ENCODE measurements around the gene SLC13A5.
"Not testable (repeated sequence)": the region's sequence is repeated elsewhere in the genome, so short reads cannot be mapped to it uniquely, and the experiment has no call there.

Gene SLC13A5

DNA sequence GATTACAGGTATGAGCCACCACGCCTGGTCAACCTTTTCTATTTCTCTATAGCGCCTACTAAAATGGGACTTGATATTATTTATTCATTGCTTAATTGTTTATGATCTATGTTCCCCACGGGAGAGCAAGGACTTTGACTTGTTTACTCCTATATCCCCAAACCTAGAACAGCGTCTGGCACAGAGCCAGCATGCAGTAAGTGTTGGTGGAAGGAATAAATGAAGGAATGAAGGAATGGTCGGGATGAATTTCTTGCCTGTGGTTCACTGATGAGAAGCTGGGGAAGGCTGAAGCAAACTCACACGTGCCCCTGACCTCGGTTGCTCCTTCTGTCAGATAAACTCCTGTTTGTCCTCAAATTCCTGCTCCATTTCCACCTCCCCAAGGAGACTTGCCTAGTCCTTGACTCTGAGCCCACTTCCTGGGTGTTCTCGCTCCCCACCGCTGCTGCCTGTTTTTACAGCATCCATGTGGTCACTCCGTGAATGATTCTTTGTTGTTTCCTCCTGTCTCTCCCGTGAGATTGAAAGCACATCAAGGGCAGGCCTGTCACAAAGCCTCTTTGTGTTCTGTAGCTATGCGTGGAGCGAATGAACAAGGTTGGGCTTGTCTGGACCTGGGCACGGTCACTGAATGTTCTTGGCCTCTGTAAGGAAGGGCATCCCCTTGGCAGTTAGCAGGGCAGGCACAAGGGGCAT, 44.3 kb downstream of the SLC13A5 start:
- Histone ChIP-seq H3K9me3 (ENCODE audit: control insufficient read depth in 2 of 2, low read length in 2 of 2) (no peaks in the 10 kb centered on the region), H3K9ac (ENCODE audit: low read depth in 1 of 2, low read length in 2 of 2) (no peak overlapping the region), H3K27ac (ENCODE audit: low read depth in 2 of 2, low read length in 2 of 2) (no peak overlapping the region), H3K4me1 (ENCODE audit: control insufficient read depth in 2 of 2, insufficient read depth in 2 of 2, low read length in 2 of 2) (peaks cover 2 to 3% of the 10 kb centered on the region in 2 donors), H3K36me3 (ENCODE audit: control insufficient read depth in 2 of 2, insufficient read depth in 2 of 2, low read length in 2 of 2) (no peaks in the 10 kb centered on the region), H3K27me3 (ENCODE audit: control insufficient read depth in 2 of 2, insufficient read depth in 2 of 2, low read length in 2 of 2) (no peaks in the 10 kb centered on the region), H3K4me3 (ENCODE audit: low read length in 2 of 2) (no peak overlapping the region)

DNA sequence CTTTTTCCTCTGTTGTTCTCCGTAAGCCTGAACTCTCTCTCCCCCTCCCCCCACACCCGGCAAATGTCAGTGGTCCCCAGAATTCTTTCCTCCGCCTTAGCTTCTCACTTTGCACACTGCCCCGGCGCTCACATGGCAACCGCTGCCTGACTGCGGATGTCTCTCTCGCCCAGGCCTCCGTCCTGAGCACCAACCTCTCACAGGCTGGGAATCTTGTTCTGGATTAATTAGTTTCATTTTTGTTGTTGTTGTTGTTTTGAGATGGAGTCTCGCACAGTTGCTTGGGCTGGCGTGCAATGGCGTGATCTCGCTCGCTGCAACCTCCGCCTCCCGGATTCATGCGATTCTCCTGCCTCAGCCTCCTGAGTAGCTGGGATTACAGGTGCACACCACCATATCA, 45.0 kb downstream of the SLC13A5 start:
- H3K4me1 ChIP-seq (ENCODE audit: control insufficient read depth in 2 of 2, insufficient read depth in 2 of 2, low read length in 2 of 2) = peaks cover 2 to 3% of the 10 kb centered on the region in 2 donors
- no peak overlapping the region for H3K27ac ChIP-seq (ENCODE audit: low read depth in 2 of 2, low read length in 2 of 2)
- no peaks in the 10 kb centered on the region for H3K36me3 ChIP-seq (ENCODE audit: control insufficient read depth in 2 of 2, insufficient read depth in 2 of 2, low read length in 2 of 2)
- no peaks in the 10 kb centered on the region for H3K9me3 ChIP-seq (ENCODE audit: control insufficient read depth in 2 of 2, low read length in 2 of 2)
- no peak overlapping the region for H3K9ac ChIP-seq (ENCODE audit: low read depth in 1 of 2, low read length in 2 of 2)
- H3K27me3 ChIP-seq (ENCODE audit: control insufficient read depth in 2 of 2, insufficient read depth in 2 of 2, low read length in 2 of 2) = no peaks in the 10 kb centered on the region
- no peak overlapping the region for H3K4me3 ChIP-seq (ENCODE audit: low read length in 2 of 2)

DNA sequence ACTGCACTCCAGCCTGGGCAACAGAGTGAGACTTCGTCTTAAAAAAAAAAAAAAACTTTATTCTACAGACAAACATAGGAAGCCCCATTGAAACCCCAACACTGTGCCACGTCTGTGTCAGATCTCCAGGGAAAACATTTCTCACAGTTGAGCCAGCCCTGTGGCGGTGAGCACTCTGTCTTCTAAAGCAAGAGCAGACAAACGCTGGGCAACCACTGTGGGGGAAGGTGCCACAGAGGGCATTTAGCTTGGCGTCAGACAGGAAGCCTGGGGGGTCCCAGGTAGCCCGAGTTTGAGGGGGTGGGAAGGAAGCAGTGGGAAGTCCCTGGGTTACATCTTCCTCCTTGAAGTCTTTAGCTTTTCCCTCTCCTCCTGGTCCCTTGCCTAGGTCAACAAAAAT, 45.7 kb downstream of the SLC13A5 start:
- H3K4me3 ChIP-seq (ENCODE audit: low read length in 2 of 2) = no peak overlapping the region
- H3K27me3 ChIP-seq (ENCODE audit: control insufficient read depth in 2 of 2, insufficient read depth in 2 of 2, low read length in 2 of 2) = no peaks in the 10 kb centered on the region
- no peak overlapping the region for H3K27ac ChIP-seq (ENCODE audit: low read depth in 2 of 2, low read length in 2 of 2)
- H3K9me3 ChIP-seq (ENCODE audit: control insufficient read depth in 2 of 2, low read length in 2 of 2) = no peaks in the 10 kb centered on the region
- H3K9ac ChIP-seq (ENCODE audit: low read depth in 1 of 2, low read length in 2 of 2) = no peak overlapping the region
- peaks cover 2 to 3% of the 10 kb centered on the region in 2 donors for H3K4me1 ChIP-seq (ENCODE audit: control insufficient read depth in 2 of 2, insufficient read depth in 2 of 2, low read length in 2 of 2)
- no peaks in the 10 kb centered on the region for H3K36me3 ChIP-seq (ENCODE audit: control insufficient read depth in 2 of 2, insufficient read depth in 2 of 2, low read length in 2 of 2)

DNA sequence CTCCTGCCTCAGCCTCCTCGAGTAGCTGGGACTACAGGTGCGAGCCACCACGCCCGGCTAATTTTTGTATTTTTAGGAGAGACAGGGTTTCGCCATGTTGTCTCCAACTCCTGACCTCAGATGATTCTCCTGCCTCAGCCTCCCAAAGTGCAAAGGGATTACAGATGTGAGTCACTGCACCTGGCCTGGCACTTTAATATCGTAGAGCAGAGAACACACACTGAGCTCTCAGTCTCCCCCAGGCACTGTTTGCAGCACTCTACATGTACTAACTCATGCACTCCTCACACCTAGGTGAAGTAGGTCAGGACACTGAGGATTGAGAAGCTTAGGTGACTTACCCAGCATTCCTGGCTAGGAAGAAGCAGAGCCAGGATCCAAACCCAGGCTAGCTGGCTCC, 46.6 kb downstream of the SLC13A5 start:
- no peak overlapping the region for H3K4me3 ChIP-seq (ENCODE audit: low read length in 2 of 2)
- H3K9me3 ChIP-seq (ENCODE audit: control insufficient read depth in 2 of 2, low read length in 2 of 2) = no peaks in the 10 kb centered on the region
- H3K4me1 ChIP-seq (ENCODE audit: control insufficient read depth in 2 of 2, insufficient read depth in 2 of 2, low read length in 2 of 2) = peaks cover 2 to 3% of the 10 kb centered on the region in 2 donors
- no peaks in the 10 kb centered on the region for H3K36me3 ChIP-seq (ENCODE audit: control insufficient read depth in 2 of 2, insufficient read depth in 2 of 2, low read length in 2 of 2)
- no peak overlapping the region for H3K9ac ChIP-seq (ENCODE audit: low read depth in 1 of 2, low read length in 2 of 2)
- H3K27ac ChIP-seq (ENCODE audit: low read depth in 2 of 2, low read length in 2 of 2) = no peak overlapping the region
- no peaks in the 10 kb centered on the region for H3K27me3 ChIP-seq (ENCODE audit: control insufficient read depth in 2 of 2, insufficient read depth in 2 of 2, low read length in 2 of 2)

DNA sequence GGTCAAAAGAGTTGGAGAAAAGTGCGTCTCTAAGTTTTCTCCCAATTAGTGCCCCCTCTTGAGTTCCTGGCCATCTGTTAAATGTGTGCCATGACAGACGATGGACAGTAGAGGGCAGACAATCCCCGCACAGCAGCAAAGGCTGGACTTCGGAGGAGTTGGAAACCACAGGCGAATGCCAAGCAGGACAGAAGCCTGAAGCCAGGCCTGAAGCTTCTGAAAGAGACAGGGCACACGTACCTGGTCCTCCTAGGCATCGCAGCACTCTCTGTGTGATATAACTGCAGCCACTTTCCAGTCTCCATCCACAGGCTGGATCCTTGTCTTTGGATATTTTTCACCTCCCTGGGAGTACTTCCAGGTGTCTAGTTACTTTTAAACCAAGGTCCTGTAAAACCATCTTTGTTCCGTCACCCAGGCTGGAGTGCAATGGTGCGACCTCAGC, 47.1 kb downstream of the SLC13A5 start:
- H3K36me3 ChIP-seq (ENCODE audit: control insufficient read depth in 2 of 2, insufficient read depth in 2 of 2, low read length in 2 of 2) = no peaks in the 10 kb centered on the region
- H3K27ac ChIP-seq (ENCODE audit: low read depth in 2 of 2, low read length in 2 of 2) = no peak overlapping the region
- H3K4me1 ChIP-seq (ENCODE audit: control insufficient read depth in 2 of 2, insufficient read depth in 2 of 2, low read length in 2 of 2) = peaks cover 2 to 3% of the 10 kb centered on the region in 2 donors
- no peak overlapping the region for H3K4me3 ChIP-seq (ENCODE audit: low read length in 2 of 2)
- H3K27me3 ChIP-seq (ENCODE audit: control insufficient read depth in 2 of 2, insufficient read depth in 2 of 2, low read length in 2 of 2) = no peaks in the 10 kb centered on the region
- H3K9ac ChIP-seq (ENCODE audit: low read depth in 1 of 2, low read length in 2 of 2) = no peak overlapping the region
- H3K9me3 ChIP-seq (ENCODE audit: control insufficient read depth in 2 of 2, low read length in 2 of 2) = no peaks in the 10 kb centered on the region

DNA sequence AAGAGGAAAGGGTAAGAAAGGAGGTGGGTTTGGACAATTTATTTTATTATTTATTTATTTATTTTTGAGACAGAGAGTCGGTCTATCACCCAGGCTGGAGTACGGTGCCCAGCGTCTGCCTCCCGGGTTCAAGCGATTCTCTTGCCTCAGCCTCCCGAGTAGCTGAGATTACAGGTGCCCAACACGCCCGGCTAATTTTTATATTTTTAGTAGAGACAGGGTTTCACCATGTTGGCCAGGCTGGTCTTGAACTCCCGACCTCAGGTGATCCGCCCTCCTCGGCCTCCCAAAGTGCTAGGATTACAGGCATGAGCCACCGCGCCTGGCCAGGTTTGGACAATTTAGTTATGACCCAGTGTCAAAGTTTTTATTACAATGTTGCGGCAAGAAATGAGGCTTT, 50.0 kb downstream of the SLC13A5 start:
- not testable (repeated sequence) for H3K27me3 ChIP-seq (ENCODE audit: control insufficient read depth in 2 of 2, insufficient read depth in 2 of 2, low read length in 2 of 2); H3K36me3 ChIP-seq (ENCODE audit: control insufficient read depth in 2 of 2, insufficient read depth in 2 of 2, low read length in 2 of 2); H3K9me3 ChIP-seq (ENCODE audit: control insufficient read depth in 2 of 2, low read length in 2 of 2); H3K4me3 ChIP-seq (ENCODE audit: low read length in 2 of 2); H3K4me1 ChIP-seq (ENCODE audit: control insufficient read depth in 2 of 2, insufficient read depth in 2 of 2, low read length in 2 of 2); H3K27ac ChIP-seq (ENCODE audit: low read depth in 2 of 2, low read length in 2 of 2); H3K9ac ChIP-seq (ENCODE audit: low read depth in 1 of 2, low read length in 2 of 2)

DNA sequence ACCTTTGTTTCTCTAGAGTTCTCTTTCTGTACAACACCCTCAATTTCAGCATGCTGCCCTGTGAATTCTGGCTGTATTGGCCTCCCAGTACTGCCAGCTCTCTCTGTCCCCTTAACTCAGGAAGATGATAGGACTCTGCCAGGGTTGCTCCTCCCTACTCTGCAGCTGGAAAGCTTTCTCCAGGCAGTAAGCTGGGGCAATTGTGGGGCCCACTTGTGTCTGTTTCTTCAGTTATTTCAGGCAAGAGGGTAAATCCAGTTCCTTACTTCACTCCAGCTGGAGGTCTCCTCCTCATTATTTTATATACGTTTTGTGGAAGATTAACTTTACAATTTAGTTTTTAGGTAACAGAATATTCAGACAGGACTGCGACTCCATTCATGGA, 51.7 kb downstream of the SLC13A5 start:
- no peak overlapping the region for H3K27ac ChIP-seq (ENCODE audit: low read depth in 2 of 2, low read length in 2 of 2)
- H3K4me3 ChIP-seq (ENCODE audit: low read length in 2 of 2) = no peak overlapping the region
- H3K27me3 ChIP-seq (ENCODE audit: control insufficient read depth in 2 of 2, insufficient read depth in 2 of 2, low read length in 2 of 2) = no peaks in the 10 kb centered on the region

DNA sequence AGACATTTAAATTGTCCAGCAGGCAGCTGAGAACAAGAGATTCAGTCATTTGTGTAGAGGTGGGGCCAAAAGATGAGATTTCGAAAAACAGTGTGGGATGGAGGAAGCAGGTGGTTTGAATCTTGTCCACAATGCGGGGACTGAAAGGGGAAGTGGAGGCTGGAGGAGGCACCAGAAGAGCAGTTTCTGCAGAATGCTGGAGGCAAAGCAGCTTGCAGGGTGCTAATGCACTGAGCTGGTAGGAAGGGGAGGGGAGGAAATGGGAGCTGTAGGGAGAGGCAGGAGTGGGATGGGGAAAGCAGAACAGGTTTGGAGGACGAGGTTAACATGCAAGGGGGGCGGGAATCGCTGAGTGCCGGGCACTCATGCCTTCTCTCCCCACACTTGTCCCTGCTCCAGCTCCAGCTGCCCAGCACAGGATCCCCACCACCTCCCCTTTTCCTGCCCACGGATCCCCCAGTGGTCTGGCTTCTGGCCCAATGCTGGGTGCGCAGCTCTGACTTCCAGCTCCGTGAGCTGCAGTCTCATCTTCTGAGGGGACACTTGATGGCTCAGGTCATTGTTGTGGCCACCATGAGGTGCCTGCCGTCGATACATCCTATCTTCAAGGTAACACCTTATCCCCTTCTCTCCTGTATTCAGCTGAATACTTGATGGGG, 52.2 kb downstream of the SLC13A5 start:
- Histone ChIP-seq H3K4me3 (ENCODE audit: low read length in 2 of 2) (no peak overlapping the region), H3K27ac (ENCODE audit: low read depth in 2 of 2, low read length in 2 of 2) (no peak overlapping the region), H3K9me3 (ENCODE audit: control insufficient read depth in 2 of 2, low read length in 2 of 2) (no peaks in the 10 kb centered on the region), H3K9ac (ENCODE audit: low read depth in 1 of 2, low read length in 2 of 2) (no peak overlapping the region), H3K27me3 (ENCODE audit: control insufficient read depth in 2 of 2, insufficient read depth in 2 of 2, low read length in 2 of 2) (no peaks in the 10 kb centered on the region), H3K4me1 (ENCODE audit: control insufficient read depth in 2 of 2, insufficient read depth in 2 of 2, low read length in 2 of 2) (no peaks in the 10 kb centered on the region), H3K36me3 (ENCODE audit: control insufficient read depth in 2 of 2, insufficient read depth in 2 of 2, low read length in 2 of 2) (no peaks in the 10 kb centered on the region)

More for the DNA sequence above, 51.7 kb downstream of the SLC13A5 start:
- no peak overlapping the region for H3K9ac ChIP-seq (ENCODE audit: low read depth in 1 of 2, low read length in 2 of 2)
- H3K9me3 ChIP-seq (ENCODE audit: control insufficient read depth in 2 of 2, low read length in 2 of 2) = no peaks in the 10 kb centered on the region
- peaks cover 2 to 3% of the 10 kb centered on the region in 2 donors for H3K4me1 ChIP-seq (ENCODE audit: control insufficient read depth in 2 of 2, insufficient read depth in 2 of 2, low read length in 2 of 2)
- H3K36me3 ChIP-seq (ENCODE audit: control insufficient read depth in 2 of 2, insufficient read depth in 2 of 2, low read length in 2 of 2) = no peaks in the 10 kb centered on the region

DNA sequence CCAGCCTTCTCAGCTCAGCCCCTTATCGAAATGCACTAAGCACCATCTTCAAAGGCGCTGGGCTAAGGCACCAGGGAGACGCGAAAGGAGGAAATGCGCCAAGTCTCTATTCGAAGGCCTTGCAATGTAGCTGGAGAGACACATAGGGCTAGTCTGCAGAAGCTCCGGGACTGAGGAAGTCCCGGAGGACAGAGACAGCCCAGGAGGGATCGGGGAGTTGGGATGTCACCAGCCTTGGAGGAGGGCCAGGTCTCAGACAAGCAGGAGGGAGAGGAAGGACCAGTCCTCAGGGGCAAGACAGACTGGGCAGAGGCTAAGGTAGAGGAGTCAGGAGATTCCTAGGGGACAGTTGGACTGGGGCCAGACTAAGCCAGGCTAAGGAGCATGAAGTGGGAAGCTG, 53.1 kb downstream of the SLC13A5 start:
- Histone ChIP-seq H3K4me3 (ENCODE audit: low read length in 2 of 2) (no peak overlapping the region), H3K9ac (ENCODE audit: low read depth in 1 of 2, low read length in 2 of 2) (no peak overlapping the region), H3K27ac (ENCODE audit: low read depth in 2 of 2, low read length in 2 of 2) (no peak overlapping the region), H3K9me3 (ENCODE audit: control insufficient read depth in 2 of 2, low read length in 2 of 2) (no peaks in the 10 kb centered on the region), H3K36me3 (ENCODE audit: control insufficient read depth in 2 of 2, insufficient read depth in 2 of 2, low read length in 2 of 2) (no peaks in the 10 kb centered on the region), H3K4me1 (ENCODE audit: control insufficient read depth in 2 of 2, insufficient read depth in 2 of 2, low read length in 2 of 2) (peaks cover under 1 to 1% of the 10 kb centered on the region in 2 donors), H3K27me3 (ENCODE audit: control insufficient read depth in 2 of 2, insufficient read depth in 2 of 2, low read length in 2 of 2) (peaks cover 4 to 5% of the 10 kb centered on the region in 2 donors)

DNA sequence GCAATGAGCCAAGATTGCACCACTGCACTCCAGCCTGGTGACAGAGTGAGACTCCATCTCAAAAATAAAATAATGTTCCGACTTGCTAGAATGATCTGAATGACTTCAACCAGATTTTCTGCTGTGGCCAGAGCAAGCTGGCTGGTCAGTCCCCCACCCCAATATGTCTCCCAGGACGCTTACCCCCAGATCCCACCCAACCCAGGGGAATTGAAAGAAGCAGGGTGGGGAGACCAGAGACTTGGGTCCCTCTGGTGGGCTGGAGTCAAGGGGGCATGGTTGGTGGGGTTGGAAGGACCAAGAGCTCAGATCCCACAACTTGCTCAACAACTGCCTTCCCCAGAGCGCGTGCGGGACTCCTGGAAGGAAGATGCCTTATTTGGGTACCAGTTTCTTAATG, 54.8 kb downstream of the SLC13A5 start:
- H3K36me3 ChIP-seq (ENCODE audit: control insufficient read depth in 2 of 2, insufficient read depth in 2 of 2, low read length in 2 of 2); H3K27me3 ChIP-seq (ENCODE audit: control insufficient read depth in 2 of 2, insufficient read depth in 2 of 2, low read length in 2 of 2); H3K4me3 ChIP-seq (ENCODE audit: low read length in 2 of 2); H3K9ac ChIP-seq (ENCODE audit: low read depth in 1 of 2, low read length in 2 of 2); H3K27ac ChIP-seq (ENCODE audit: low read depth in 2 of 2, low read length in 2 of 2); H3K9me3 ChIP-seq (ENCODE audit: control insufficient read depth in 2 of 2, low read length in 2 of 2); H3K4me1 ChIP-seq (ENCODE audit: control insufficient read depth in 2 of 2, insufficient read depth in 2 of 2, low read length in 2 of 2): not testable (repeated sequence)

All from mucosa of rectum (tissue), 2 donors.